ENCODE measurements around the gene AKAP3.

DNA sequence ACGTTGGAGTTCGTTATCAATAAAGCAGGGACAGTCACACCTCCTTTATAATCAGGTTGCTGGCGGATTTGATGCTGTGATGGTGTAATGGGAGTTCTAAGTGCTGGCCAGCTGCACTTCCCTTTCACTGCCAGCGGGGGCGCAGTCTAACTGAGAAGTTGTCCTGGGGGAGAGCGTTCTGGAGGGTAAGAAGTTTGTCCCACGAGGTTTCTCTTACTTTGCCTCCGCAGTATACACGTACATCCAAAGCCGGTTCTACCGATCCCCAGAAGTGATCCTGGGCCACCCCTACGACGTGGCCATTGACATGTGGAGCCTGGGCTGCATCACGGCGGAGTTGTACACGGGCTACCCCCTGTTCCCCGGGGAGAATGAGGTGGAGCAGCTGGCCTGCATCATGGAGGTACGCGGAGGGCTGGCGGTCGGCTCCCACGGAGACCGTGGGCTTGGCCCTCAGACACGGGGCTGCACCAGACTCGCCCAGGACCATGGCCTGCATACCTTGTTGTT, 44.1 kb downstream of the AKAP3 start:
- TF ChIP-seq, protein P1, sequence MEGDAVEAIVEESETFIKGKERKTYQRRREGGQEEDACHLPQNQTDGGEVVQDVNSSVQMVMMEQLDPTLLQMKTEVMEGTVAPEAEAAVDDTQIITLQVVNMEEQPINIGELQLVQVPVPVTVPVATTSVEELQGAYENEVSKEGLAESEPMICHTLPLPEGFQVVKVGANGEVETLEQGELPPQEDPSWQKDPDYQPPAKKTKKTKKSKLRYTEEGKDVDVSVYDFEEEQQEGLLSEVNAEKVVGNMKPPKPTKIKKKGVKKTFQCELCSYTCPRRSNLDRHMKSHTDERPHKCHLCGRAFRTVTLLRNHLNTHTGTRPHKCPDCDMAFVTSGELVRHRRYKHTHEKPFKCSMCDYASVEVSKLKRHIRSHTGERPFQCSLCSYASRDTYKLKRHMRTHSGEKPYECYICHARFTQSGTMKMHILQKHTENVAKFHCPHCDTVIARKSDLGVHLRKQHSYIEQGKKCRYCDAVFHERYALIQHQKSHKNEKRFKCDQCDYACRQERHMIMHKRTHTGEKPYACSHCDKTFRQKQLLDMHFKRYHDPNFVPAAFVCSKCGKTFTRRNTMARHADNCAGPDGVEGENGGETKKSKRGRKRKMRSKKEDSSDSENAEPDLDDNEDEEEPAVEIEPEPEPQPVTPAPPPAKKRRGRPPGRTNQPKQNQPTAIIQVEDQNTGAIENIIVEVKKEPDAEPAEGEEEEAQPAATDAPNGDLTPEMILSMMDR (IDR thresholded peaks at IDR 0.05; ENCODE audit: insufficient read depth, low read depth, low read length), result peak; percentile 99
- TF ChIP-seq EZH2 (IDR thresholded peaks at IDR 0.05; ENCODE audit: insufficient read depth, low read length), result no peak
